ENCODE results near the gene HOXC9.

HOXC9 gene

DNA sequence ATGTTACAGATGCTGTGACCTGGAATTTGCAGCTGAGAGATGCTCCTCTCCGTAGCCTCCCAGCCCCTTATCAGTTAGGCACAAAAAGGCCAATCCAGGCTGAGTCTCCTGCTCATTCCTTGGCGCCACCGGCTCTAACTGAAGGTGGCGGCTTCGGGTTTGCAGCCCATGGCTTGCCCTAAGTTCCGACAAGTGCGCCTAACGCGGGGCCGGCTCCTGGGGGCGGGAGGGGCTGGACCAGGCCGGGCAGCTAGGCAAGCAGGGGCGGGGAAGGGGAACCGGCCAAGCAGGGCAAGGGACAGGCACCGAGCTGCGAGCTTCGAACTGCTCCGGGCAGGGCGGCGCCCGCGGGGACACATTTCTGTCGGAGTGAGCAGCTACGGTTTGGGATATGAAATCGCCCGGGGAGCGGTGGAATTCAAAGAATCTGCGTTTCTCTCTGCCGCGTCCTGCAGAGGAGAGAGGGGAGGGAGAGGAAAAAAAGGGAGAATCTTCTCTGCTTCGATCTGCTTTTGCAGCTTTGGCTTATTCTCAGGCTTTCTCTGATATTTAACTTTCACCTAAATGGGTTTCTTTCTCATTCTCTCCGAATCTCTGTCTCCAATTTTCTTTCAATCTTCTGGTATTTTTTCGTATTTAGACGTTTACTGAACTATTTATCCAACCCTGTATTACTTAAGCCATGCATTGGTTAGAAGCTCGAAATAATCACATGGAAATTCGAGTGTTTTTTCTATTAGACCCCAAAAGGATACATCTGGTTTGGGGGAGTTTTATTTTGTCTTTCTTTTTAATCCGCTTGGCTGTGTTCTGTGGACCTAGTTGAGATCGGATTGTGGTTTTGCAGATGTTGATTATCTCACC, 46.9 kb upstream of the HOXC9 start:
- H3K9ac ChIP-seq (ENCODE audit: low read length): no peak overlapping the region
- no CpG with 5 or more reads among the region's 38 CpGs for WGBS (ENCODE audit: extremely low coverage, insufficient coverage, low lambda C conversion rate)

DNA sequence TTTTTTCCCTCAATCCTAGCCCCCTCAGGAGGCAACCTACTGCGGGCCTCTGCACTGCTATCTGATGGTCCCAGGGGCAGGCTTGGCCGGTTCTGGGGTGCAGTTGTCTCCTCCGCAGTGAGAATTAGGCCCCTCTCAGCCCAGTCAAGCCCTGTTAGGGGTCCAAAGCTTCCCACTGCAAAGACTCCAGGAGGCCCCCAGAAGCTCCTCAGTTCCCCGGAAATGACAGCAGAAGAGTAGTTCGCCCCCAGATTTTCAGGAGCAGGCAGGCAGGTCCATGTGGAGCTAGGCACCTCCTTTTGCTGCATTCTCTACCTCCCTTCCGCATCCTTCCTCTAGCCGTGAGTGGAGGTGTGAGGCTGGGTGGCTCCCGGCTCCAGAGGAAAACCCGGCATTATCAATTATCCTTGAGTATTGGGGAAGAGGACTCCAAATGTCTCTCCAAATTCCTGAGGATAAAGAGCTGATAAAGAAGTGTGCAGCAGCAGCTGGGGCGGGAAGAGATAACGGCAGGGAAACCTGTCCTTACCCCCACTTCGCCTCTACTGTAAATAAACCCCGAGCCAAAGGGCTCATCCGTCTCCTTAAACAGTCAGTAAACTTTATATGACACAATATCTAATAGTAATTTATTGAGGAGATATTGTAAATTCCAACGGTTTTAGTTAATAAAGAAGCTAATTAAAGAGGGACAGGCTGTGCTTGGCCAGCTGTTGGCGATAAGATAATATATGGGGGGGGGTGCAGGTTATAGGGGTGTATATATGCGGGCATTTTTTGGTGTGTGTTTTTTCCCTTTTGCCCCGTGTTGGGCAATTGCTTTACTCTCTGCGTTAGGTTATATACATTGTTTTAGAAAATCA, 45.9 kb upstream of the HOXC9 start:
- no peak overlapping the region for H3K56ac ChIP-seq (ENCODE audit: low read length)
- H3K18ac ChIP-seq (ENCODE audit: low read length): no peak overlapping the region
- no peak overlapping the region for H2AK5ac ChIP-seq (ENCODE audit: low read length)
- H3K79me2 ChIP-seq (ENCODE audit: control insufficient read depth, insufficient read depth, low read length): no peaks in the 10 kb centered on the region
- no peak overlapping the region for H3K4me3 ChIP-seq (ENCODE audit: low read length)
- H2BK120ac ChIP-seq (ENCODE audit: low read depth, low read length): no peak overlapping the region
- H3K4me2 ChIP-seq (ENCODE audit: low read length): no peak overlapping the region
- no peak overlapping the region for H3K9ac ChIP-seq (ENCODE audit: low read length)
- H4K5ac ChIP-seq (ENCODE audit: low read length): no peak overlapping the region
- no peak overlapping the region for H3K4ac ChIP-seq (ENCODE audit: low read depth, low read length)
- no peaks in the 10 kb centered on the region for H3K79me1 ChIP-seq (ENCODE audit: low read length)
- DNase-seq: no peak
- no peak overlapping the region for H3K27ac ChIP-seq (ENCODE audit: low read depth, low read length)
- no peak overlapping the region for H2BK5ac ChIP-seq (ENCODE audit: low read length)
- H3K4me1 ChIP-seq (ENCODE audit: control insufficient read depth, low read depth, low read length): no peaks in the 10 kb centered on the region
- no peaks in the 10 kb centered on the region for H3K36me3 ChIP-seq (ENCODE audit: control insufficient read depth, insufficient read depth, low read length)
- no CpG with 5 or more reads among the region's 19 CpGs for WGBS (ENCODE audit: extremely low coverage, insufficient coverage, low lambda C conversion rate)
- no peak overlapping the region for H3K23ac ChIP-seq (ENCODE audit: low read length)
- no peak overlapping the region for H2BK15ac ChIP-seq (replicated peaks; ENCODE audit: low read depth)
- peaks cover 98% of the 10 kb centered on the region for H3K27me3 ChIP-seq (ENCODE audit: insufficient read depth, low read length, poor library complexity)
- H4K8ac ChIP-seq (ENCODE audit: low read depth, low read length): no peak overlapping the region

More for the DNA sequence above, 46.9 kb upstream of the HOXC9 start:
- Histone ChIP-seq H3K18ac (ENCODE audit: low read length) (no peak overlapping the region), H3K36me3 (ENCODE audit: control insufficient read depth, insufficient read depth, low read length) (no peaks in the 10 kb centered on the region), H3K4me3 (ENCODE audit: low read length) (no peak overlapping the region), H3K27me3 (ENCODE audit: insufficient read depth, low read length, poor library complexity) (peaks cover 98% of the 10 kb centered on the region), H4K5ac (ENCODE audit: low read length) (no peak overlapping the region), H4K8ac (ENCODE audit: low read depth, low read length) (no peak overlapping the region), H2BK5ac (ENCODE audit: low read length) (no peak overlapping the region), H2BK120ac (ENCODE audit: low read depth, low read length) (no peak overlapping the region), H2BK15ac (replicated peaks; ENCODE audit: low read depth) (no peak overlapping the region), H3K4me2 (ENCODE audit: low read length) (no peak overlapping the region), H3K79me1 (ENCODE audit: low read length) (no peaks in the 10 kb centered on the region), H2AK5ac (ENCODE audit: low read length) (no peak overlapping the region), H3K27ac (ENCODE audit: low read depth, low read length) (no peak overlapping the region), H3K4me1 (ENCODE audit: control insufficient read depth, low read depth, low read length) (no peaks in the 10 kb centered on the region), H3K23ac (ENCODE audit: low read length) (no peak overlapping the region), H3K56ac (ENCODE audit: low read length) (no peak overlapping the region), H3K4ac (ENCODE audit: low read depth, low read length) (no peak overlapping the region), H3K79me2 (ENCODE audit: control insufficient read depth, insufficient read depth, low read length) (no peaks in the 10 kb centered on the region)
- DNase-seq: peak; percentile 73

DNA sequence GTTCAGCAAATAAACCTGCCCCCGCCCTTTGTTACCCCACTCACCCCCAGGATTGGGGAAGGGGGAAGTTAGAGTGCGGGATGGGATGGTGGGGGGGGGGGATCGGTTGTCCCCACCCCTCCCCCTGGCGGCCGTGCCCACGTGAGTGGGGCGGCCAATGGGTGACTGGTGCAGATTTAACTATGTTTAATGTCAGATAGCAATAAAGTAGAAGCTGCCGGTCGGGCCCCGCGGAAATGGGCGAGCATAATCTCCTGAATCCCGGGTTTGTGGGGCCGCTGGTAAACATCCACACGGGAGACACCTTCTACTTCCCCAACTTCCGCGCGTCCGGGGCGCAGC, 45.3 kb upstream of the HOXC9 start, which contains the start of gene HOXC12:
Gene HOXC12, plus strand, starts transcription at position 210 of the 342 bp plus-strand sequence. Its CDS starts 27 bp downstream, at position 237.
- Histone ChIP-seq H3K4me3 (ENCODE audit: low read length) (no peak within 1 kb of the TSS), H3K79me2 (ENCODE audit: control insufficient read depth, insufficient read depth, low read length) (no peaks in the 10 kb centered on the region), H3K4ac (ENCODE audit: low read depth, low read length) (no peak within 1 kb of the TSS), H3K18ac (ENCODE audit: low read length) (no peak within 1 kb of the TSS), H2AK5ac (ENCODE audit: low read length) (no peak within 1 kb of the TSS), H4K5ac (ENCODE audit: low read length) (no peak within 1 kb of the TSS), H3K9ac (ENCODE audit: low read length) (no peak within 1 kb of the TSS), H3K4me1 (ENCODE audit: control insufficient read depth, low read depth, low read length) (no peaks in the 10 kb centered on the region), H4K8ac (ENCODE audit: low read depth, low read length) (no peak within 1 kb of the TSS), H2BK15ac (replicated peaks; ENCODE audit: low read depth) (no peak within 1 kb of the TSS), H3K36me3 (ENCODE audit: control insufficient read depth, insufficient read depth, low read length) (no peaks in the 10 kb centered on the region), H2BK120ac (ENCODE audit: low read depth, low read length) (no peak within 1 kb of the TSS), H3K27ac (ENCODE audit: low read depth, low read length) (no peak within 1 kb of the TSS), H3K79me1 (ENCODE audit: low read length) (no peaks in the 10 kb centered on the region), H3K23ac (ENCODE audit: low read length) (no peak within 1 kb of the TSS), H3K4me2 (ENCODE audit: low read length) (no peak within 1 kb of the TSS), H3K56ac (ENCODE audit: low read length) (no peak within 1 kb of the TSS), H3K27me3 (ENCODE audit: insufficient read depth, low read length, poor library complexity) (peaks cover 98% of the 10 kb centered on the region), H2BK5ac (ENCODE audit: low read length) (no peak within 1 kb of the TSS)
- whole genome bisulfite sequencing (ENCODE audit: extremely low coverage, insufficient coverage, low lambda C conversion rate): no CpG with 5 or more reads among the region's 20 CpGs
- DNase-seq: no peak

DNA sequence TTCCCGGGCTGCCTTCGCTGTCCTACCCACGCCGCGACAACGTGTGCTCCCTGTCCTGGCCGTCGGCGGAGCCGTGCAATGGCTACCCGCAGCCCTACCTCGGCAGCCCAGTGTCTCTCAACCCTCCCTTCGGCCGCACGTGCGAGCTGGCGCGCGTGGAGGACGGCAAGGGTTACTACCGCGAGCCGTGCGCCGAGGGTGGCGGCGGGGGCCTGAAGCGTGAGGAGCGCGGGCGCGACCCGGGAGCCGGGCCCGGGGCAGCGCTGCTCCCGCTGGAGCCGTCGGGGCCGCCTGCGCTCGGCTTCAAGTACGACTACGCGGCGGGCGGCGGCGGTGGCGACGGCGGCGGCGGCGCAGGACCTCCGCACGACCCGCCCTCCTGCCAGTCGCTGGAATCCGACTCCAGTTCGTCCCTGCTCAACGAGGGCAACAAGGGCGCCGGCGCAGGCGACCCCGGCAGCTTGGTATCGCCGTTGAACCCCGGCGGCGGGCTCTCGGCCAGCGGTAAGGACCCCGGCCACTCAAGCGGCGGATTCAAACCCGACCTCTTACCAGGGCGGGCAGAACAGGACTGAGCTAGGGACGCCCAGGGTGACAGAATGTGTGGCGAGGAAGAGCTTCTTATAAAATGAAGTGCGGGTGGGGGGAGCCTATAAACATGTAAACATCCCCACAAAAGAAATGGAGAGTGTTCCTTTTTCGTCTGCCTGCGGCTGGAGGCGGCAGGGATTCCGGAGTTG, 44.8 kb upstream of the HOXC9 start:
- no peak overlapping the region for H3K4me2 ChIP-seq (ENCODE audit: low read length)
- H3K9ac ChIP-seq (ENCODE audit: low read length): no peak overlapping the region
- no peaks in the 10 kb centered on the region for H3K36me3 ChIP-seq (ENCODE audit: control insufficient read depth, insufficient read depth, low read length)
- H4K5ac ChIP-seq (ENCODE audit: low read length): no peak overlapping the region
- H3K79me2 ChIP-seq (ENCODE audit: control insufficient read depth, insufficient read depth, low read length): no peaks in the 10 kb centered on the region
- H3K4me1 ChIP-seq (ENCODE audit: control insufficient read depth, low read depth, low read length): no peaks in the 10 kb centered on the region
- peaks cover 98% of the 10 kb centered on the region for H3K27me3 ChIP-seq (ENCODE audit: insufficient read depth, low read length, poor library complexity)
- no peak overlapping the region for H2BK120ac ChIP-seq (ENCODE audit: low read depth, low read length)
- no peak overlapping the region for H3K4ac ChIP-seq (ENCODE audit: low read depth, low read length)
- H3K79me1 ChIP-seq (ENCODE audit: low read length): no peaks in the 10 kb centered on the region
- no CpG with 5 or more reads among the region's 86 CpGs for WGBS (ENCODE audit: extremely low coverage, insufficient coverage, low lambda C conversion rate)
- H3K27ac ChIP-seq (ENCODE audit: low read depth, low read length): no peak overlapping the region
- H3K4me3 ChIP-seq (ENCODE audit: low read length): no peak overlapping the region
- H2BK15ac ChIP-seq (replicated peaks; ENCODE audit: low read depth): no peak overlapping the region
- no peak overlapping the region for H2BK5ac ChIP-seq (ENCODE audit: low read length)
- no peak overlapping the region for H2AK5ac ChIP-seq (ENCODE audit: low read length)
- no peak overlapping the region for H3K23ac ChIP-seq (ENCODE audit: low read length)
- H4K8ac ChIP-seq (ENCODE audit: low read depth, low read length): no peak overlapping the region
- no peak overlapping the region for H3K56ac ChIP-seq (ENCODE audit: low read length)
- no peak overlapping the region for H3K18ac ChIP-seq (ENCODE audit: low read length)
- no peak for DNase-seq

DNA sequence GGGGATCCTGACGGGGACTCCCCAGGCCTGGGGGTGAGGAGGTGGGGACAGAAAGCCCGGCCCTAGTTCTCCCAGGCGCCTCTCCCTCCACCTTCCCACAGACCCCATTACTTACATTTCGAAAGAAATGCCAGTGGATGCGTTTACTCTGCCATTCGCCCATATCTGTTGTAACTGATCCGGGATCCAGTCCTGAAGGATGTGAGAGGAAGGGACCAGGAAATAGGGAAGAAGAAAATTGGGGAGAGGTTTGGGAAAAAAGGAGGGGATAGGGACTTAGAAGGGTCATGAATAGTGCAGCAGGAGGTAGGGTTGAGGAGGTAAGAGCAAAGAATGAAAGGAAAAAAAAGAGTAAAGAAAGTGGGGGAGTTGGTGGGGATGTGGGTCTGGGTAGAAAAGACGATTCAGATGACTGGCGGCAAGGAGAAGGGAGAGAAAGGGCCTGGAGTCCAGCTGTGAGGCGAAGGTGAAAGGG, 44.1 kb upstream of the HOXC9 start:
- Histone ChIP-seq H3K27ac (ENCODE audit: low read depth, low read length) (no peak overlapping the region), H3K23ac (ENCODE audit: low read length) (no peak overlapping the region), H3K4ac (ENCODE audit: low read depth, low read length) (no peak overlapping the region), H3K18ac (ENCODE audit: low read length) (no peak overlapping the region), H2BK120ac (ENCODE audit: low read depth, low read length) (no peak overlapping the region), H3K56ac (ENCODE audit: low read length) (no peak overlapping the region), H2AK5ac (ENCODE audit: low read length) (no peak overlapping the region), H3K4me1 (ENCODE audit: control insufficient read depth, low read depth, low read length) (no peaks in the 10 kb centered on the region), H3K4me2 (ENCODE audit: low read length) (no peak overlapping the region), H4K5ac (ENCODE audit: low read length) (no peak overlapping the region), H3K9ac (ENCODE audit: low read length) (no peak overlapping the region), H2BK15ac (replicated peaks; ENCODE audit: low read depth) (no peak overlapping the region), H2BK5ac (ENCODE audit: low read length) (no peak overlapping the region), H3K36me3 (ENCODE audit: control insufficient read depth, insufficient read depth, low read length) (no peaks in the 10 kb centered on the region), H3K27me3 (ENCODE audit: insufficient read depth, low read length, poor library complexity) (peaks cover 98% of the 10 kb centered on the region), H3K4me3 (ENCODE audit: low read length) (no peak overlapping the region), H4K8ac (ENCODE audit: low read depth, low read length) (no peak overlapping the region), H3K79me2 (ENCODE audit: control insufficient read depth, insufficient read depth, low read length) (no peaks in the 10 kb centered on the region), H3K79me1 (ENCODE audit: low read length) (no peaks in the 10 kb centered on the region)
- no peak for DNase-seq
- no CpG with 5 or more reads among the region's 10 CpGs for WGBS (ENCODE audit: extremely low coverage, insufficient coverage, low lambda C conversion rate)

All from mesendoderm (in vitro differentiated cells).